A549 (cell line): ENCODE results near the gene GCKR. TPM values are rescaled to one million over a fixed set of nuclear protein-coding genes. Genes with fewer than 3 reads are reported as not detected.

Experiments used
- ATAC-seq, 2 experiments: fragments of 200-7000 bp in 1 of 2; fragments of >200 bp in 1 of 2; cut with Nextera tagmentation in 1 of 2; cut with Tn5 transposase in 1 of 2; 3 replicates each; pipeline versions ENCODE4 v1.8.0 to v1.9.1; 2018 to 2020; ENCODE audit warnings: mild to moderate bottlenecking in 1 of 2, moderate library complexity in 1 of 2
- CTCF ChIA-PET: fragments of 300-600 bp; sonication (Branson Sonifier 250); formaldehyde crosslinking; extraction: SDS; loops from one replicate; lab custom pipeline; 2021; ENCODE audit warnings: antibody characterized with exemption, inconsistent platforms; lab: Yijun Ruan, JAX
- POLR2A ChIA-PET: fragments of 350-600 bp; formaldehyde crosslinking; extraction: SDS; loops from one replicate; lab custom pipeline; 2021; ENCODE audit warnings: antibody characterized with exemption, inconsistent platforms; lab: Yijun Ruan, JAX
- DNase-seq, 2 experiments: peaks; one replicate each; pipeline versions ENCODE4 v3.0.0 to v3.0.0-alpha.2; 2011 to 2016; ENCODE audit warnings: low read depth in 1 of 2, low spot score in 1 of 2
- FAIRE-seq: peaks from 2 replicates; lab custom pipeline; 2011; peaks lifted over from hg19 to GRCh38; lab: Jason Lieb, UNC
- H3K27ac ChIP-seq, 2 experiments: fragments of >200 bp; sonication (Bioruptor Twin); formaldehyde crosslinking; 3 replicates each; pipeline ENCODE4 v1.5.1; 2016 to 2017
- H3K4me1 ChIP-seq: fragments of >200 bp; sonication (Bioruptor Twin); formaldehyde crosslinking; 3 replicates; pipeline ENCODE4 v1.6.1; 2016
- H3K4me2 ChIP-seq: fragments of >200 bp; sonication (Bioruptor Twin); formaldehyde crosslinking; 3 replicates; pipeline ENCODE4 v1.6.1; 2016
- H3K4me3 ChIP-seq: fragments of >200 bp; sonication (Bioruptor Twin); formaldehyde crosslinking; 3 replicates; pipeline ENCODE4 v1.5.1; 2016
- H3K9me3 ChIP-seq: fragments of >200 bp; sonication (Bioruptor Twin); formaldehyde crosslinking; 3 replicates; pipeline ENCODE4 v1.6.1; 2016
- CBX8 ChIP-seq: fragments of 200-600 bp; sonication (generic); IDR thresholded peaks from 2 replicates; pipeline ENCODE4 v1.6.1; 2016
- CHD2 ChIP-seq: fragments of 150-350 bp; IDR thresholded peaks from 2 replicates; pipeline ENCODE4 v1.6.1; 2014; ENCODE audit warnings: low read length; ENCODE audit not compliant: partially characterized antibody
- CHD4 ChIP-seq: fragments of 200-600 bp; sonication (generic); IDR thresholded peaks from 2 replicates; pipeline ENCODE4 v1.6.1; 2016; ENCODE audit warnings: antibody characterized with exemption, mild to moderate bottlenecking, borderline replicate concordance
- EHMT2 ChIP-seq: fragments of 200-600 bp; sonication (generic); IDR thresholded peaks from 2 replicates; pipeline ENCODE4 v1.6.1; 2016; ENCODE audit warnings: antibody characterized with exemption, low read depth, mild to moderate bottlenecking, moderate library complexity
- FOSL2 ChIP-seq, 2 experiments: fragments of 450-650 bp in 1 of 2; fragments of >200 bp in 1 of 2; sonication (Bioruptor Twin) in 1 of 2; formaldehyde crosslinking; IDR thresholded peaks; 2 replicates each; pipeline versions ENCODE4 v1.5.0 to v1.6.1; 2016 to 2020; ENCODE audit warnings: mild to moderate bottlenecking in 1 of 2, moderate library complexity in 1 of 2
- HEYL ChIP-seq: fragments of 250-450 bp; sonication (Bioruptor Pico); IDR thresholded peaks from 2 replicates; pipeline ENCODE4 v1.8.0; 2021; ENCODE audit warnings: mild to moderate bottlenecking, moderate library complexity
- HOXA7 ChIP-seq: fragments of 250-450 bp; sonication (Bioruptor Pico); IDR thresholded peaks from 2 replicates; pipeline ENCODE4 v1.5.0; 2020; ENCODE audit warnings: mild to moderate bottlenecking, moderate library complexity
- HOXB13 ChIP-seq: fragments of 250-450 bp; sonication (Bioruptor Pico); IDR thresholded peaks from 2 replicates; pipeline ENCODE4 v1.5.0; 2020; ENCODE audit warnings: low read depth, mild to moderate bottlenecking, moderate library complexity
- HOXB5 ChIP-seq: fragments of 250-450 bp; sonication (Bioruptor Pico); IDR thresholded peaks from 2 replicates; pipeline ENCODE4 v1.5.0; 2020; ENCODE audit warnings: mild to moderate bottlenecking, moderate library complexity
- JUNB ChIP-seq: fragments of >200 bp; sonication (Bioruptor Twin); formaldehyde crosslinking; IDR thresholded peaks from 2 replicates; pipeline ENCODE4 v1.6.1; 2016
- MAZ ChIP-seq: fragments of 150-350 bp; IDR thresholded peaks from 2 replicates; pipeline ENCODE4 v1.6.1; 2014; ENCODE audit warnings: antibody characterized with exemption, low read depth, low read length, borderline replicate concordance
- NFE2L2 ChIP-seq: fragments of 150-350 bp; conservative IDR thresholded peaks from 2 replicates; pipeline ENCODE4 v1.6.1; 2014; ENCODE audit warnings: low read length
- NR3C1 ChIP-seq: fragments of >200 bp; sonication (Bioruptor Twin); formaldehyde crosslinking; IDR thresholded peaks from 3 replicates; pipeline ENCODE4 v1.6.1; 2017
- POLR2A ChIP-seq: IDR thresholded peaks from 2 replicates; pipeline ENCODE4 v1.6.1; 2012; ENCODE audit warnings: mild to moderate bottlenecking, low read length
- POLR2AphosphoS2 ChIP-seq: conservative IDR thresholded peaks from 2 replicates; pipeline ENCODE4 v1.6.1; 2012; ENCODE audit warnings: low read length, improper control_type of control experiment, inconsistent platforms
- RAD21 ChIP-seq, 2 experiments: fragments of >200 bp in 1 of 2; sonication (Bioruptor Twin) in 1 of 2; formaldehyde crosslinking in 1 of 2; IDR thresholded peaks in 1 of 2; conservative IDR thresholded peaks in 1 of 2; 2 replicates in 1 of 2; 3 replicates in 1 of 2; pipeline ENCODE4 v1.6.1; 2012 to 2018; ENCODE audit warnings: inconsistent platforms in 1 of 2
- RARB ChIP-seq: fragments of 250-450 bp; sonication (Bioruptor Pico); IDR thresholded peaks from 2 replicates; pipeline ENCODE4 v1.8.0; 2021; ENCODE audit warnings: mild to moderate bottlenecking, moderate library complexity
- SMC3 ChIP-seq: fragments of >200 bp; sonication (Bioruptor Twin); formaldehyde crosslinking; IDR thresholded peaks from 3 replicates; pipeline ENCODE4 v1.6.1; 2018; ENCODE audit warnings: inconsistent platforms
- ZFP36 ChIP-seq: fragments of 450-650 bp; IDR thresholded peaks from 2 replicates; pipeline ENCODE4 v1.6.1; 2014; ENCODE audit warnings: borderline replicate concordance; ENCODE audit not compliant: partially characterized antibody
- ZSCAN20 ChIP-seq: fragments of 250-450 bp; sonication (Bioruptor Pico); IDR thresholded peaks from 2 replicates; pipeline ENCODE4 v1.8.0; 2022; ENCODE audit warnings: mild to moderate bottlenecking, moderate library complexity
- WGBS: methylation state at CpG from one replicate; pipeline ENCODE4 v1.1.6; 2017; ENCODE audit errors: missing lambda C conversion rate; 5-methylcytosine and 5-hydroxymethylcytosine counted together
- polyA plus RNA-seq, 4 experiments: library from polyadenylated mRNA; depleted of rRNA in 3 of 4; stranded (reverse); fragments of >200 nt; fragmentation: RNase III in 1 of 4; extraction: RNeasy Plus Mini Kit Qiagen cat#74134 plus additional on column Dnase treatment in 1 of 4; gene quantifications; 2 replicates in 3 of 4; 3 replicates in 1 of 4; pipeline ENCODE4 v1.2.3, GENCODE V29; 2011 to 2017
- TF ChIP-seq, protein P1 (sequence below): fragments of 150-350 bp; IDR thresholded peaks from 2 replicates; pipeline ENCODE4 v1.6.1; 2014; ENCODE audit warnings: low read depth, mild to moderate bottlenecking, low read length
- TF ChIP-seq, protein P2 (sequence below): fragments of >200 bp; sonication (Bioruptor Twin); formaldehyde crosslinking; IDR thresholded peaks from 2 replicates; pipeline ENCODE4 v1.6.1; 2016
- TF ChIP-seq, protein P3 (sequence below): IDR thresholded peaks from 2 replicates; pipeline ENCODE4 v1.6.1; 2012
- TF ChIP-seq, protein P4 (sequence below): fragments of 250-450 bp; sonication (Bioruptor Pico); IDR thresholded peaks from 2 replicates; pipeline ENCODE4 v1.5.0; 2020; ENCODE audit warnings: low read depth, mild to moderate bottlenecking, moderate library complexity

The GCKR gene
- polyA plus RNA-seq, 2 of the 4 experiments (the other 2 are of a cell fraction) = 0.10 to 0.48 TPM

DNA sequence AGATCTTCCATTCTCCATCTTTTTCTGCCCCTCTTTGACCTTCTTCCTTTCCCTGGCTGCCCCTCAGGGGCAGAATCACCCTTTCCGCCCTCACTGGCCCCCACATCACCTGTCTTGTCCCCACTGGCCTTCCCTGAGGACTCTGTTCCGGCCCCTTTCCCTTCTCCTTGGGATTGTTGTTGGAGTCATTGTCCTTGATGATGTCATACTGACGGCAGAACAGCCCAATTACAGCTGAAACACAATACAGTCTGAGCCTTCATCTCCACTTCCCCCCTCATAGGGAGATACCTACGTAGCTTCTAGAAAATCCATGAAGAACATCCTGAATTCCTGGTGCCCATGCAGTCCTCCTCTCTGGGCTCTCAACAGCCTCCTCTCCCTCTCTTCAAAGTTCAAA, 4.1 kb upstream of the GCKR start:
- TF ChIP-seq HOXA7 (CRISPR knock-in tag) (no peak), CHD4 (no peak), NR3C1 (no peak), RAD21 (conservative IDR thresholded peaks at IDR 0.05 in 1 of 2, IDR thresholded peaks at IDR 0.05 in 1 of 2) (no peak), MAZ (no peak), POLR2A (no peak), EHMT2 (no peak), NFE2L2 (no peak), CBX8 (no peak), FOSL2 (IDR thresholded peaks at IDR 0.05) (no peak), FOSL2 (CRISPR knock-in tag; IDR thresholded peaks at IDR 0.05) (no peak), HOXB13 (CRISPR knock-in tag) (no peak), HOXB5 (CRISPR knock-in tag) (no peak), JUNB (no peak), ZSCAN20 (no peak), ZFP36 (no peak)
- TF ChIP-seq, protein P1, sequence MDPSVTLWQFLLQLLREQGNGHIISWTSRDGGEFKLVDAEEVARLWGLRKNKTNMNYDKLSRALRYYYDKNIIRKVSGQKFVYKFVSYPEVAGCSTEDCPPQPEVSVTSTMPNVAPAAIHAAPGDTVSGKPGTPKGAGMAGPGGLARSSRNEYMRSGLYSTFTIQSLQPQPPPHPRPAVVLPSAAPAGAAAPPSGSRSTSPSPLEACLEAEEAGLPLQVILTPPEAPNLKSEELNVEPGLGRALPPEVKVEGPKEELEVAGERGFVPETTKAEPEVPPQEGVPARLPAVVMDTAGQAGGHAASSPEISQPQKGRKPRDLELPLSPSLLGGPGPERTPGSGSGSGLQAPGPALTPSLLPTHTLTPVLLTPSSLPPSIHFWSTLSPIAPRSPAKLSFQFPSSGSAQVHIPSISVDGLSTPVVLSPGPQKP = no peak
- TF ChIP-seq, protein P2, sequence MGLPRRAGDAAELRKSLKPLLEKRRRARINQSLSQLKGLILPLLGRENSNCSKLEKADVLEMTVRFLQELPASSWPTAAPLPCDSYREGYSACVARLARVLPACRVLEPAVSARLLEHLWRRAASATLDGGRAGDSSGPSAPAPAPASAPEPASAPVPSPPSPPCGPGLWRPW = no peak
- ATAC-seq = no peak
- Histone ChIP-seq H3K4me2 (no peak overlapping the region), H3K9me3 (no peaks in the 10 kb centered on the region), H3K27ac (no peak overlapping the region), H3K4me1 (peaks cover 22% of the 10 kb centered on the region; the same call in 2 of the 3 replicates), H3K4me3 (no peak overlapping the region)
- no peak for FAIRE-seq
- 82% methylated on average over 4 of the region's 4 CpGs for WGBS
- no peak for DNase-seq
- ChIA-PET CTCF (interaction anchor here (1.2 kb wide), 2 partner anchors 10 to 13 kb away, joined by 3 read pairs; no protein-coding TSS in a partner anchor), POLR2A (no interaction called here)

DNA sequence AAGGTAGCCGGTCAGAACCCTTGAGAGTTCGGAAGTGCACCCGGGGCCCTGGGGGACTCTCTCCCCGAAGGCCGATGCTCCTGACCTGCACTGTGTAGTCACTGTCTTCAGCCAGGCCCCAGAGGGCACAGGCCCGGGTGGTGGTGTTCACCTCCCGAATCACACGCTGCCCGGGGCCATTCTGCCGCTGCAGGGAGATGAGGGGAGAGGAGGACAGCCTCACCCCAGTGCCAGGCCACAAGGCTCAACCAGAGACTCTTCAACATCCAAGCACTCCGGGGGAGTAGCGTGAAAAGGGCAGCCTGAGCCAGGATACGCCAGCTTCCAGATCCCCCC, 2.7 kb upstream of the GCKR start:
- CTCF ChIA-PET = interaction anchor here (1.4 kb wide), 1 partner anchor 128 kb away, joined by 3 read pairs; no protein-coding TSS in a partner anchor
- FAIRE-seq = no peak
- Histone ChIP-seq H3K9me3 (no peaks in the 10 kb centered on the region), H3K4me3 (no peak overlapping the region), H3K4me2 (no peak overlapping the region), H3K27ac (no peak overlapping the region), H3K4me1 (peaks cover 19% of the 10 kb centered on the region; the same call in 2 of the 3 replicates)
- no peak for DNase-seq
- POLR2A ChIA-PET = no interaction called here
- ATAC-seq = no peak
- 86% methylated on average over 13 of the region's 13 CpGs for WGBS
- no peak for TF ChIP-seq SMC3
- TF ChIP-seq, protein P3, sequence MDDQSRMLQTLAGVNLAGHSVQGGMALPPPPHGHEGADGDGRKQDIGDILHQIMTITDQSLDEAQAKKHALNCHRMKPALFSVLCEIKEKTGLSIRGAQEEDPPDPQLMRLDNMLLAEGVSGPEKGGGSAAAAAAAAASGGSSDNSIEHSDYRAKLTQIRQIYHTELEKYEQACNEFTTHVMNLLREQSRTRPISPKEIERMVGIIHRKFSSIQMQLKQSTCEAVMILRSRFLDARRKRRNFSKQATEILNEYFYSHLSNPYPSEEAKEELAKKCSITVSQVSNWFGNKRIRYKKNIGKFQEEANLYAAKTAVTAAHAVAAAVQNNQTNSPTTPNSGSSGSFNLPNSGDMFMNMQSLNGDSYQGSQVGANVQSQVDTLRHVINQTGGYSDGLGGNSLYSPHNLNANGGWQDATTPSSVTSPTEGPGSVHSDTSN = no peak
- no peak for TF ChIP-seq CHD4
- TF ChIP-seq CHD2 = no peak
- no peak for TF ChIP-seq RARB
- TF ChIP-seq POLR2AphosphoS2 = no peak
- TF ChIP-seq, protein P4, sequence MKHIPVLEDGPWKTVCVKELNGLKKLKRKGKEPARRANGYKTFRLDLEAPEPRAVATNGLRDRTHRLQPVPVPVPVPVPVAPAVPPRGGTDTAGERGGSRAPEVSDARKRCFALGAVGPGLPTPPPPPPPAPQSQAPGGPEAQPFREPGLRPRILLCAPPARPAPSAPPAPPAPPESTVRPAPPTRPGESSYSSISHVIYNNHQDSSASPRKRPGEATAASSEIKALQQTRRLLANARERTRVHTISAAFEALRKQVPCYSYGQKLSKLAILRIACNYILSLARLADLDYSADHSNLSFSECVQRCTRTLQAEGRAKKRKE = no peak
- no peak for TF ChIP-seq HEYL (CRISPR knock-in tag)
